ENCODE measurements around the gene NPNT.

GRCh38 chr4:105858466-105859040 lies 36.7 kb upstream of the NPNT start:
- no peak for TF ChIP-seq TAF1 (IDR thresholded peaks at IDR 0.05; ENCODE audit: borderline replicate concordance, insufficient read depth, low read length)
- TF ChIP-seq POLR2AphosphoS5 (IDR thresholded peaks at IDR 0.05; ENCODE audit: low read depth, low read length), result no peak
